GM18519 (cell line): ENCODE data around the gene SMPD4.
"Not testable (repeated sequence)": the region's sequence is repeated elsewhere in the genome, so short reads cannot be mapped to it uniquely, and the experiment has no call there.

Experiments used
- ATAC-seq: cut with Tn5 transposase; IDR thresholded peaks from one replicate; pipeline ENCODE4 v1.9.1; 2021; ENCODE audit warnings: mild to moderate bottlenecking, moderate library complexity; ENCODE audit not compliant: unreplicated experiment, low FRiP score

The SMPD4 gene

GRCh38 chr2:130181325-130181879, at the start of gene SMPD4:
TSS of gene SMPD4 (minus strand) at chr2:130181602. CDS start at chr2:130176592, 5,010 bp downstream.
- ATAC-seq = peak; percentile 53

GRCh38 chr2:130230907-130231306, 49.5 kb upstream of the SMPD4 start:
- ATAC-seq = not testable (repeated sequence)

GRCh38 chr2:130230376-130230775, 49.0 kb upstream of the SMPD4 start:
- not testable (repeated sequence) for ATAC-seq

GRCh38 chr2:130229161-130229510, 47.7 kb upstream of the SMPD4 start:
- ATAC-seq = not testable (repeated sequence)

- ATAC-seq = not testable (repeated sequence)
These were observed 47.2 kb upstream of the SMPD4 start for GRCh38 chr2:130228467-130229160.

- not testable (repeated sequence) for ATAC-seq
These were observed 46.6 kb upstream of the SMPD4 start for GRCh38 chr2:130228005-130228404.

- ATAC-seq = peak; percentile 87
These were observed 41.1 kb upstream of the SMPD4 start for GRCh38 chr2:130222523-130222922.

- not testable (repeated sequence) for ATAC-seq
These were observed 39.1 kb upstream of the SMPD4 start for GRCh38 chr2:130220505-130220904.

- ATAC-seq = not testable (repeated sequence)
These were observed 37.7 kb upstream of the SMPD4 start for GRCh38 chr2:130219147-130219546.

GRCh38 chr2:130207051-130207450, 25.6 kb upstream of the SMPD4 start:
- not testable (repeated sequence) for ATAC-seq

- not testable (repeated sequence) for ATAC-seq
These were observed 21.7 kb upstream of the SMPD4 start for GRCh38 chr2:130203150-130203549.

- ATAC-seq = not testable (repeated sequence)
These were observed 21.1 kb upstream of the SMPD4 start for GRCh38 chr2:130202518-130202917.

- ATAC-seq = no peak
These were observed 16.9 kb upstream of the SMPD4 start, which contains the start of gene TUBA3E for GRCh38 chr2:130198343-130198742. TSS of gene TUBA3E (minus strand) at chr2:130198439. CDS start at chr2:130198360, 79 bp downstream.

- not testable (repeated sequence) for ATAC-seq
These were observed 14.7 kb upstream of the SMPD4 start for GRCh38 chr2:130196052-130196451.

- ATAC-seq = not testable (repeated sequence)
These were observed 13.8 kb upstream of the SMPD4 start for GRCh38 chr2:130195089-130195635.

GRCh38 chr2:130193824-130194223, 12.4 kb upstream of the SMPD4 start:
- ATAC-seq = not testable (repeated sequence)

- ATAC-seq = not testable (repeated sequence)
These were observed 11.0 kb upstream of the SMPD4 start for GRCh38 chr2:130192451-130192850.

- not testable (repeated sequence) for ATAC-seq
These were observed 9.9 kb upstream of the SMPD4 start for GRCh38 chr2:130191319-130191718.

- no peak for ATAC-seq
These were observed 8.8 kb upstream of the SMPD4 start for GRCh38 chr2:130190237-130190636.

GRCh38 chr2:130188958-130189357, 7.6 kb upstream of the SMPD4 start:
- ATAC-seq = not testable (repeated sequence)
